ENCODE results near the gene PHACTR1.

The PHACTR1 gene

GRCh38 chr6:13332349-13332706 is 615.8 kb downstream of the PHACTR1 start:
- TF ChIP-seq CTCF (IDR thresholded peaks at IDR 0.05; ENCODE audit: insufficient read depth, low read length, missing control alignments) = no peak
- H3K4me3 ChIP-seq (ENCODE audit: low read depth, low read length) = no peak overlapping the region
- CTCF ChIA-PET = interaction anchor here (0.8 to 8.9 kb wide), 23 partner anchors 10 to 420 kb away, joined by 3 to 141 read pairs (median 3); partner anchors contain the start of genes NOL7 and SIRT5
- POLR2A ChIA-PET = no interaction called here
- DNase-seq (ENCODE audit: low read depth, low spot score) = no peak

- ChIA-PET POLR2A (interaction anchor here (1.3 kb wide), 1 partner anchor 240 kb away, joined by 3 read pairs; no protein-coding TSS in a partner anchor), CTCF (interaction anchor here (0.6 to 8.9 kb wide), 17 partner anchors 12 to 732 kb away, joined by 3 to 141 read pairs (median 4); partner anchors contain the start of genes NOL7 and SIRT5)
- no peak overlapping the region for H3K4me3 ChIP-seq (ENCODE audit: low read depth, low read length)
- no peak for TF ChIP-seq CTCF (IDR thresholded peaks at IDR 0.05; ENCODE audit: insufficient read depth, low read length, missing control alignments)
- DNase-seq (ENCODE audit: low read depth, low spot score) = no peak
Measured at GRCh38 chr6:13334953-13335352, 618.4 kb downstream of the PHACTR1 start.

GRCh38 chr6:13336553-13336952 is 620.0 kb downstream of the PHACTR1 start:
- ChIA-PET CTCF (interaction anchor here (0.8 to 4.1 kb wide), 5 partner anchors 12 to 239 kb away, joined by 3 to 33 read pairs (median 6); partner anchors contain the start of gene SIRT5), POLR2A (no interaction called here)
- TF ChIP-seq CTCF (IDR thresholded peaks at IDR 0.05; ENCODE audit: insufficient read depth, low read length, missing control alignments) = peak; percentile 89
- H3K4me3 ChIP-seq (ENCODE audit: low read depth, low read length) = no peak overlapping the region
- peak; percentile 40 for DNase-seq (ENCODE audit: low read depth, low spot score)

- no peak for TF ChIP-seq CTCF (IDR thresholded peaks at IDR 0.05; ENCODE audit: insufficient read depth, low read length, missing control alignments)
- H3K4me3 ChIP-seq (ENCODE audit: low read depth, low read length) = no peak overlapping the region
- ChIA-PET CTCF (interaction anchor here (0.6 to 4.1 kb wide), 21 partner anchors 8 to 729 kb away, joined by 3 to 33 read pairs (median 4); partner anchors contain the start of genes NOL7, SIRT5 and TBC1D7), POLR2A (interaction anchor here (1.3 kb wide), 1 partner anchor 277 kb away, joined by 6 read pairs; the partner anchor contains the start of gene NOL7)
- no peak for DNase-seq (ENCODE audit: low read depth, low spot score)
Measured at GRCh38 chr6:13338038-13338437, 621.5 kb downstream of the PHACTR1 start.
